IMR-90 (cell line): ENCODE data around the gene GRID1. TPM values are rescaled to one million over a fixed set of nuclear protein-coding genes. Genes with fewer than 3 reads are reported as not detected.

Source experiments
- ATAC-seq: fragments of 200-7000 bp; cut with Tn5 transposase; 2 replicates; pipeline ENCODE4 v1.9.1; 2020; ENCODE audit warnings: low read depth, mild to moderate bottlenecking, moderate library complexity
- BruUV-seq: library from RNA; stranded (reverse); fragments of 400-500 nt; replicated peaks from 2 replicates; lab custom pipeline; 2021; lab: Mats Ljungman, UMichigan
- CTCF ChIA-PET: fragments of 300-600 bp; formaldehyde crosslinking; extraction: SDS; loops from one replicate; lab custom pipeline; 2021; ENCODE audit warnings: antibody characterized with exemption; lab: Yijun Ruan, JAX
- POLR2A ChIA-PET: fragments of 300-600 bp; sonication (Branson Sonifier 250); formaldehyde crosslinking; loops from one replicate; lab custom pipeline; 2022; ENCODE audit warnings: antibody characterized with exemption; ENCODE audit not compliant: unreplicated experiment; lab: Charles Lee
- DNase-seq: peaks from one replicate; pipeline ENCODE4 v3.0.0; 2013
- H2AFZ ChIP-seq: replicated peaks from 2 replicates; pipeline ENCODE3; 2013; ENCODE audit warnings: low read length, mild to moderate bottlenecking; ENCODE audit not compliant: poor library complexity
- H2AK5ac ChIP-seq: 2 replicates; pipeline ENCODE4 v1.6.1; 2013; ENCODE audit warnings: low read depth, low read length, inconsistent platforms
- H2AK9ac ChIP-seq: replicated peaks from 2 replicates; pipeline ENCODE3; 2013; ENCODE audit warnings: mild to moderate bottlenecking, low read depth, low read length, moderate library complexity; ENCODE audit not compliant: poor library complexity
- H2BK120ac ChIP-seq: 2 replicates; pipeline ENCODE4 v1.6.1; 2013; ENCODE audit warnings: low read depth, low read length, inconsistent platforms
- H2BK15ac ChIP-seq: 3 replicates; pipeline ENCODE4 v1.6.1; 2013; ENCODE audit warnings: low read depth, low read length, inconsistent platforms
- H2BK20ac ChIP-seq: 2 replicates; pipeline ENCODE4 v1.6.1; 2013; ENCODE audit warnings: low read depth, mild to moderate bottlenecking, inconsistent platforms, low read length, moderate library complexity
- H2BK5ac ChIP-seq: 2 replicates; pipeline ENCODE4 v1.6.1; 2013; ENCODE audit warnings: mild to moderate bottlenecking, low read depth, low read length, inconsistent platforms; ENCODE audit not compliant: poor library complexity, severe bottlenecking
- H3K14ac ChIP-seq: replicated peaks from 2 replicates; pipeline ENCODE4 v1.6.1; 2013; ENCODE audit warnings: low read depth, low read length, inconsistent platforms
- H3K18ac ChIP-seq: 2 replicates; pipeline ENCODE4 v1.6.1; 2013; ENCODE audit warnings: low read depth, low read length, control low read depth
- H3K23ac ChIP-seq: 2 replicates; pipeline ENCODE4 v1.6.1; 2013; ENCODE audit warnings: low read depth, low read length, inconsistent platforms
- H3K27ac ChIP-seq: 2 replicates; pipeline ENCODE4 v1.5.1; 2013; ENCODE audit warnings: mild to moderate bottlenecking, control low read depth, low read length; ENCODE audit not compliant: insufficient read depth
- H3K27me3 ChIP-seq: 2 replicates; pipeline ENCODE4 v1.6.1; 2013; ENCODE audit warnings: low read length; ENCODE audit not compliant: control insufficient read depth, insufficient read depth
- H3K36me3 ChIP-seq: 2 replicates; pipeline ENCODE4 v1.6.1; 2013; ENCODE audit warnings: low read length, mixed read lengths; ENCODE audit not compliant: control insufficient read depth, insufficient read depth
- H3K4ac ChIP-seq: 2 replicates; pipeline ENCODE4 v1.6.1; 2013; ENCODE audit warnings: low read depth, low read length, inconsistent platforms
- H3K4me1 ChIP-seq: 2 replicates; pipeline ENCODE4 v1.6.1; 2013; ENCODE audit warnings: low read length, mixed read lengths; ENCODE audit not compliant: control insufficient read depth, insufficient read depth
- H3K4me2 ChIP-seq: 2 replicates; pipeline ENCODE4 v1.6.1; 2013; ENCODE audit warnings: low read depth, mild to moderate bottlenecking, control low read depth, low read length, moderate library complexity
- H3K4me3 ChIP-seq: 2 replicates; pipeline ENCODE4 v1.5.1; 2013; ENCODE audit warnings: low read depth, mild to moderate bottlenecking, control low read depth, low read length, moderate library complexity; ENCODE audit not compliant: insufficient read depth
- H3K56ac ChIP-seq: 2 replicates; pipeline ENCODE4 v1.6.1; 2013; ENCODE audit warnings: low read length, inconsistent platforms; ENCODE audit not compliant: insufficient read depth; ENCODE audit errors: extremely low read depth
- H3K79me1 ChIP-seq, 2 experiments: 2 replicates each; pipeline ENCODE4 v1.6.1; 2013; ENCODE audit warnings: low read length in 2 of 2, inconsistent platforms in 1 of 2, low read depth in 1 of 2
- H3K9ac ChIP-seq: 2 replicates; pipeline ENCODE4 v1.6.1; 2013; ENCODE audit warnings: low read depth, low read length, control low read depth
- H3K9me1 ChIP-seq: 2 replicates; pipeline ENCODE4 v1.6.1; 2013; ENCODE audit warnings: low read length, inconsistent platforms; ENCODE audit not compliant: insufficient read depth
- H3K9me3 ChIP-seq: 2 replicates; pipeline ENCODE4 v1.6.1; 2013; ENCODE audit warnings: low read length; ENCODE audit not compliant: control insufficient read depth, insufficient read depth
- H4K20me1 ChIP-seq: 2 replicates; pipeline ENCODE4 v1.6.1; 2013; ENCODE audit warnings: low read length, inconsistent platforms; ENCODE audit not compliant: insufficient read depth
- H4K5ac ChIP-seq: 2 replicates; pipeline ENCODE4 v1.6.1; 2013; ENCODE audit warnings: mild to moderate bottlenecking, low read depth, low read length, control low read depth
- H4K8ac ChIP-seq, 2 experiments: 2 replicates each; pipeline ENCODE4 v1.6.1; 2013; ENCODE audit warnings: low read depth in 2 of 2, low read length in 2 of 2, control low read depth in 1 of 2, inconsistent platforms in 1 of 2
- H4K91ac ChIP-seq: 2 replicates; pipeline ENCODE4 v1.6.1; 2013; ENCODE audit warnings: low read depth, low read length, inconsistent platforms; ENCODE audit not compliant: insufficient read depth
- BHLHE40 ChIP-seq: fragments of 150-350 bp; IDR thresholded peaks from 2 replicates; pipeline ENCODE4 v1.6.1; 2016; ENCODE audit warnings: mild to moderate bottlenecking, low read depth, low read length
- CHD1 ChIP-seq: IDR thresholded peaks from 2 replicates; pipeline ENCODE4 v1.6.1; 2012; ENCODE audit warnings: low read depth, low read length, improper control_type of control experiment
- FOS ChIP-seq: fragments of 150-350 bp; IDR thresholded peaks from 2 replicates; pipeline ENCODE4 v1.6.1; 2016; ENCODE audit warnings: low read depth, low read length
- MXI1 ChIP-seq: IDR thresholded peaks from 2 replicates; pipeline ENCODE4 v1.6.1; 2012; ENCODE audit warnings: low read depth, mild to moderate bottlenecking, low read length, moderate library complexity, borderline replicate concordance
- RCOR1 ChIP-seq: IDR thresholded peaks from 2 replicates; pipeline ENCODE4 v1.6.1; 2012; ENCODE audit warnings: mild to moderate bottlenecking, low read length, improper control_type of control experiment; ENCODE audit not compliant: insufficient replicate concordance
- RFX5 ChIP-seq: IDR thresholded peaks from 2 replicates; pipeline ENCODE4 v1.8.0; 2012; ENCODE audit warnings: low read depth, mild to moderate bottlenecking, low read length, moderate library complexity
- WGBS, 2 experiments: methylation state at CpG; one replicate each; pipeline versions ENCODE4 v1.1.5 to v1.1.7; 2013; ENCODE audit warnings: missing lambda C conversion rate in 2 of 2; ENCODE audit not compliant: insufficient read length in 1 of 2; ENCODE audit errors: extremely low coverage in 2 of 2; 5-methylcytosine and 5-hydroxymethylcytosine counted together
- dilution Hi-C: fragments of 300-500 bp; cut with HindIII; formaldehyde crosslinking; loops from one replicate; pipeline ENCODE4 v1.14.3; 2018; ENCODE audit warnings: low sequenced_read_pairs; ENCODE audit not compliant: unreplicated experiment
- in situ Hi-C: fragments of 300-500 bp; cut with MboI; formaldehyde crosslinking; loops from 3 replicates; pipeline ENCODE4 v1.14.3; 2019; ENCODE audit warnings: low sequenced_read_pairs, inconsistent platforms, mixed read lengths
- intact Hi-C: fragments of 100-400 bp; cut with micrococcal nuclease; formaldehyde crosslinking; loops from 2 replicates; pipeline ENCODE4 v1.10.0; 2022
- polyA plus RNA-seq, 3 experiments: library from polyadenylated mRNA; depleted of rRNA; stranded (reverse); fragments of >200 nt; gene quantifications; 2 replicates each; pipeline ENCODE4 v1.2.3, GENCODE V29; 2012; ENCODE audit warnings: low replicate concordance in 1 of 3
- total RNA-seq: library from RNA; depleted of rRNA; stranded (reverse); fragments of >200 nt; gene quantifications from 2 replicates; pipeline ENCODE4 v1.2.3, GENCODE V29; 2012
- TF ChIP-seq, protein P1 (sequence below): fragments of 150-350 bp; IDR thresholded peaks from 2 replicates; pipeline ENCODE4 v1.6.1; 2016; ENCODE audit warnings: low read depth, mild to moderate bottlenecking, low read length, moderate library complexity, borderline replicate concordance

The GRID1 gene
- total and polyA plus RNA-seq, 2 of the 4 experiments (the other 2 are of a cell fraction), result not detected

DNA sequence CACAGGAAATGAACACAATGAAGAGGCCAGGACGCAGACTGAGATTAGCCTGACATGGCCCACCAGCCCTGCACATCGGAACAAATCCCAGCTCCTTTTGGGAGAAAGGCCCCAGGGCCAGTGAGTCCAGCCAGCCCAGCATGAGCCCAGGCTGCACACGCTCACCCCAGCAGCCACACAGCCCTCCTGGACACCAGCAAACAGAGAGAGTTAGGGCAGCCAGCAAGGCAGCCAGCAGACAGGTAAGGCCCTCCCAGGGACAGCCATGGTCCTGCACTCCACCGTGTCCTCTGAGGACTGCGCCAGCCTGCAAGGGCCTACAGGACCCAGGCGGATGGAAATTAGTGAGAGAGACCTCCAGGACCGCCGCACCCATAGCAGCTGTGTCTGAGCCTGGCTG is 8.1 kb upstream of the GRID1 start:
- in situ Hi-C loops, result loop anchor here (5.0 kb wide), 1 partner anchor 1832 kb away; no protein-coding TSS in a partner anchor

More for the DNA sequence above, 8.1 kb upstream of the GRID1 start:
- Histone ChIP-seq H3K9me1 (0 out of 2 replicates have a peak, but pooled peaks cover 4% of the 10 kb centered on the region), H4K8ac (no peak overlapping the region), H2BK120ac (no peak overlapping the region), H2BK20ac (no peak overlapping the region), H2BK15ac (no peak overlapping the region), H3K56ac (no peak overlapping the region), H2AK5ac (no peak overlapping the region), H2BK5ac (no peak overlapping the region), H3K4me2 (no peak overlapping the region), H4K5ac (no peak overlapping the region), H3K18ac (no peak overlapping the region), H4K20me1 (no peaks in the 10 kb centered on the region), H3K9ac (no peak overlapping the region), H4K91ac (no peak overlapping the region), H3K23ac (no peak overlapping the region), H3K4me3 (no peak overlapping the region), H3K9me3 (no peaks in the 10 kb centered on the region), H3K14ac (no peak overlapping the region), H3K79me1 (no peaks in the 10 kb centered on the region), H2AK9ac (no peak overlapping the region), H3K4ac (no peak overlapping the region), H3K4me1 (no peaks in the 10 kb centered on the region), H3K27ac (no peak overlapping the region), H2AFZ (no peak overlapping the region), H3K27me3 (peaks cover 54% of the 10 kb centered on the region), H3K36me3 (no peaks in the 10 kb centered on the region)
- TF ChIP-seq RFX5 (no peak), RCOR1 (no peak), FOS (no peak), MXI1 (no peak), CHD1 (no peak), BHLHE40 (no peak)
- TF ChIP-seq, protein P1, sequence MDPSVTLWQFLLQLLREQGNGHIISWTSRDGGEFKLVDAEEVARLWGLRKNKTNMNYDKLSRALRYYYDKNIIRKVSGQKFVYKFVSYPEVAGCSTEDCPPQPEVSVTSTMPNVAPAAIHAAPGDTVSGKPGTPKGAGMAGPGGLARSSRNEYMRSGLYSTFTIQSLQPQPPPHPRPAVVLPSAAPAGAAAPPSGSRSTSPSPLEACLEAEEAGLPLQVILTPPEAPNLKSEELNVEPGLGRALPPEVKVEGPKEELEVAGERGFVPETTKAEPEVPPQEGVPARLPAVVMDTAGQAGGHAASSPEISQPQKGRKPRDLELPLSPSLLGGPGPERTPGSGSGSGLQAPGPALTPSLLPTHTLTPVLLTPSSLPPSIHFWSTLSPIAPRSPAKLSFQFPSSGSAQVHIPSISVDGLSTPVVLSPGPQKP, result no peak
- no peak for DNase-seq
- ChIA-PET POLR2A (no interaction called here), CTCF (no interaction called here)
- intact Hi-C loops, result loop anchor here (5.0 kb wide), 3 partner anchors 197 to 1997 kb away; no protein-coding TSS in a partner anchor
- dilution Hi-C loops, result no loop called here
- 20% methylated on average over 2 of the region's 8 CpGs; no CpG with 5 or more reads in 1 of the 2 experiments for WGBS, 2 experiments
- ATAC-seq, result no peak
- BruUV-seq, result no TSS peak
